ENCODE measurements around the gene C11orf24. TPM values are rescaled to one million over a fixed set of nuclear protein-coding genes. Genes with fewer than 3 reads are reported as not detected.

The C11orf24 gene
- total RNA-seq (2021) (41.8 to 53.7 TPM (median 43.8 TPM) in 3 replicates), Bru-seq, nascent RNA (percentile 73 among the genes with signal in this experiment)
- long read RNA-seq, experiment 1, transcript C11orf24-201 (4 exons, 2,063 nt), result major isoform, 114 of 169 reads
- long read RNA-seq, experiment 1, partial matches to known transcripts, result 19 of 169 reads
- long read RNA-seq, experiment 1, other reads (novel, unspliced or antisense), result 29 of 169 reads
- long read RNA-seq, experiment 2, transcript C11orf24-201 (4 exons, 2,063 nt), result major isoform, 20 of 62 reads
- long read RNA-seq, experiment 2, partial matches to known transcripts, result 22 of 62 reads
- long read RNA-seq, experiment 2, other reads (novel, unspliced or antisense), result 14 of 62 reads
- long read RNA-seq, experiment 3, transcript C11orf24-201 (4 exons, 2,063 nt), result major isoform, 16 of 41 reads
- long read RNA-seq, experiment 3, partial matches to known transcripts, result 3 of 41 reads
- long read RNA-seq, experiment 3, other reads (novel, unspliced or antisense), result 15 of 41 reads

DNA sequence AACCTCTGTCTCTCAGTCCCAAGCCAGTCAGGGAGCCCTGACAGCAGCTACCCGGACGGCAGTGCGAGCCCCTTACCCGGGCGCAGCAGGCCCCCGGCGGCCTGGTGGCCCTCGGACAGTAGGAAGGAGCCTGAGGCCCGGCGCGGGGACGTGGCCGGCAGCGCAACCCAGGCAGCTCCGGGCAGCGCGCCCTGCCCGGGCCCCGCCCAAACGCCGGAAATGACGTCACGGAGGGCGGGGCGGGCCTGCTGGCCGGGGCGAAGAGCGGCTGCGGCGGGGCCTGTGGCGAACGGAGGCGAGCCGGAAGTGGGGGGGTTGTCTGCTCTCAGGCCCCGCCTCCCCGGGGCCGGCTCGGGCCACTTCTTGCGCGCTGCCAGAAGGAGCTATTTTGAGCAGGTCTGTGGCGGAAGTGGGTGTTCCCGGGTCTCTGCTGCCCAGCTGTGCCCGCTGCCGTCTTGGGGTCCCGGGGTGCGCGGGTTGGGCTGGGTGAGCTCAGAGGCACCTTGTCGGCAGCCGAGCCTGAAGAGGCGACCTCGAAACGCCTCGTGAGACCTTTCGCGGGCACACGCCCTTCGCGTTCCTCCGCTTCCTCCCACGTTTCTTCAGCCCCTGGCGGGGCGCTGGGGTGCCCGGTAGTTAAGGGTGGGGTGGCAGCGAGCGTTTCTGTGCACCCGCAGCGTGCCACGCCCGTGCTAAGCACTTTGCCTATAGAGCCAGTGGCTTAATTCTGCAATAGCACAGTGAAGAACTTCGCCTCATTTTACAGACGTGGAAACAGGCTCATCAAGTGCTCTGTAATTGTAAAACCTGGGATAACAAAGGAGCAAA lies at the start of gene C11orf24:
Gene C11orf24 (minus strand): TSS at position 193 of the 828 bp plus-strand sequence. CDS start 8,206 bp downstream, outside the sequence.
- H3K27ac Mint-ChIP-seq, result peak within 1 kb of the TSS; percentile 99
- H3K9me3 Mint-ChIP-seq, result no peaks in the 10 kb centered on the region
- CTCF ChIA-PET, result interaction anchor here (0.5 to 3.9 kb wide), 13 partner anchors 13 to 526 kb away, joined by 3 to 26 read pairs (median 3); no protein-coding TSS in a partner anchor
- ATAC-seq, result peak; percentile 92
- POLR2A ChIA-PET, result interaction anchor here (0.6 to 1.3 kb wide), 11 partner anchors 12 to 148 kb away, joined by 3 to 4 read pairs (median 3); no protein-coding TSS in a partner anchor
- H3K27me3 Mint-ChIP-seq (ENCODE audit: low read depth), result no peaks in the 10 kb centered on the region
- H3K4me1 Mint-ChIP-seq, result peaks cover 21% of the 10 kb centered on the region
- H3K36me3 Mint-ChIP-seq, result peaks cover 10% of the 10 kb centered on the region; the same call in 1 of the 2 replicates
- H3K4me3 Mint-ChIP-seq, result peak within 1 kb of the TSS; percentile 98
- DNase-seq (ENCODE audit: low spot score), result peak; percentile 93
- TF ChIP-seq, protein P1, sequence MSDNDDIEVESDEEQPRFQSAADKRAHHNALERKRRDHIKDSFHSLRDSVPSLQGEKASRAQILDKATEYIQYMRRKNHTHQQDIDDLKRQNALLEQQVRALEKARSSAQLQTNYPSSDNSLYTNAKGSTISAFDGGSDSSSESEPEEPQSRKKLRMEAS (CRISPR knock-in tag; IDR thresholded peaks at IDR 0.05), result peak; percentile 65
- TF ChIP-seq, protein P2, sequence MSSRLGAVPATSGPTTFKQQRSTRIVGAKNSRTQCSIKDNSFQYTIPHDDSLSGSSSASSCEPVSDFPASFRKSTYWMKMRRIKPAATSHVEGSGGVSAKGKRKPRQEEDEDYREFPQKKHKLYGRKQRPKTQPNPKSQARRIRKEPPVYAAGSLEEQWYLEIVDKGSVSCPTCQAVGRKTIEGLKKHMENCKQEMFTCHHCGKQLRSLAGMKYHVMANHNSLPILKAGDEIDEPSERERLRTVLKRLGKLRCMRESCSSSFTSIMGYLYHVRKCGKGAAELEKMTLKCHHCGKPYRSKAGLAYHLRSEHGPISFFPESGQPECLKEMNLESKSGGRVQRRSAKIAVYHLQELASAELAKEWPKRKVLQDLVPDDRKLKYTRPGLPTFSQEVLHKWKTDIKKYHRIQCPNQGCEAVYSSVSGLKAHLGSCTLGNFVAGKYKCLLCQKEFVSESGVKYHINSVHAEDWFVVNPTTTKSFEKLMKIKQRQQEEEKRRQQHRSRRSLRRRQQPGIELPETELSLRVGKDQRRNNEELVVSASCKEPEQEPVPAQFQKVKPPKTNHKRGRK (CRISPR knock-in tag; IDR thresholded peaks at IDR 0.05; ENCODE audit: borderline replicate concordance), result no peak
- no peak for TF ChIP-seq ZNF263 (CRISPR knock-in tag; IDR thresholded peaks at IDR 0.05; ENCODE audit: low read depth)
- TF ChIP-seq, protein P3, sequence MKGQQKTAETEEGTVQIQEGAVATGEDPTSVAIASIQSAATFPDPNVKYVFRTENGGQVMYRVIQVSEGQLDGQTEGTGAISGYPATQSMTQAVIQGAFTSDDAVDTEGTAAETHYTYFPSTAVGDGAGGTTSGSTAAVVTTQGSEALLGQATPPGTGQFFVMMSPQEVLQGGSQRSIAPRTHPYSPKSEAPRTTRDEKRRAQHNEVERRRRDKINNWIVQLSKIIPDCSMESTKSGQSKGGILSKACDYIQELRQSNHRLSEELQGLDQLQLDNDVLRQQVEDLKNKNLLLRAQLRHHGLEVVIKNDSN (CRISPR knock-in tag; IDR thresholded peaks at IDR 0.05), result peak; percentile 34; the same call in 1 of the 2 replicates
- TF ChIP-seq, protein P4, sequence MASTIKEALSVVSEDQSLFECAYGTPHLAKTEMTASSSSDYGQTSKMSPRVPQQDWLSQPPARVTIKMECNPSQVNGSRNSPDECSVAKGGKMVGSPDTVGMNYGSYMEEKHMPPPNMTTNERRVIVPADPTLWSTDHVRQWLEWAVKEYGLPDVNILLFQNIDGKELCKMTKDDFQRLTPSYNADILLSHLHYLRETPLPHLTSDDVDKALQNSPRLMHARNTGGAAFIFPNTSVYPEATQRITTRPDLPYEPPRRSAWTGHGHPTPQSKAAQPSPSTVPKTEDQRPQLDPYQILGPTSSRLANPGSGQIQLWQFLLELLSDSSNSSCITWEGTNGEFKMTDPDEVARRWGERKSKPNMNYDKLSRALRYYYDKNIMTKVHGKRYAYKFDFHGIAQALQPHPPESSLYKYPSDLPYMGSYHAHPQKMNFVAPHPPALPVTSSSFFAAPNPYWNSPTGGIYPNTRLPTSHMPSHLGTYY (CRISPR knock-in tag; IDR thresholded peaks at IDR 0.05), result no peak
- TF ChIP-seq CREM (CRISPR knock-in tag; IDR thresholded peaks at IDR 0.05), result peak; percentile 97
- TF ChIP-seq NFYB (CRISPR knock-in tag; conservative IDR thresholded peaks at IDR 0.05; ENCODE audit: low read depth), result no peak
- TF ChIP-seq, protein P5, sequence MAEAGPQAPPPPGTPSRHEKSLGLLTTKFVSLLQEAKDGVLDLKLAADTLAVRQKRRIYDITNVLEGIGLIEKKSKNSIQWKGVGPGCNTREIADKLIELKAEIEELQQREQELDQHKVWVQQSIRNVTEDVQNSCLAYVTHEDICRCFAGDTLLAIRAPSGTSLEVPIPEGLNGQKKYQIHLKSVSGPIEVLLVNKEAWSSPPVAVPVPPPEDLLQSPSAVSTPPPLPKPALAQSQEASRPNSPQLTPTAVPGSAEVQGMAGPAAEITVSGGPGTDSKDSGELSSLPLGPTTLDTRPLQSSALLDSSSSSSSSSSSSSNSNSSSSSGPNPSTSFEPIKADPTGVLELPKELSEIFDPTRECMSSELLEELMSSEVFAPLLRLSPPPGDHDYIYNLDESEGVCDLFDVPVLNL (CRISPR knock-in tag; IDR thresholded peaks at IDR 0.05; ENCODE audit: borderline replicate concordance, low read depth), result 0 out of 2 replicates have a peak, but pooled peaks have one; percentile 14
- TF ChIP-seq, protein P6, sequence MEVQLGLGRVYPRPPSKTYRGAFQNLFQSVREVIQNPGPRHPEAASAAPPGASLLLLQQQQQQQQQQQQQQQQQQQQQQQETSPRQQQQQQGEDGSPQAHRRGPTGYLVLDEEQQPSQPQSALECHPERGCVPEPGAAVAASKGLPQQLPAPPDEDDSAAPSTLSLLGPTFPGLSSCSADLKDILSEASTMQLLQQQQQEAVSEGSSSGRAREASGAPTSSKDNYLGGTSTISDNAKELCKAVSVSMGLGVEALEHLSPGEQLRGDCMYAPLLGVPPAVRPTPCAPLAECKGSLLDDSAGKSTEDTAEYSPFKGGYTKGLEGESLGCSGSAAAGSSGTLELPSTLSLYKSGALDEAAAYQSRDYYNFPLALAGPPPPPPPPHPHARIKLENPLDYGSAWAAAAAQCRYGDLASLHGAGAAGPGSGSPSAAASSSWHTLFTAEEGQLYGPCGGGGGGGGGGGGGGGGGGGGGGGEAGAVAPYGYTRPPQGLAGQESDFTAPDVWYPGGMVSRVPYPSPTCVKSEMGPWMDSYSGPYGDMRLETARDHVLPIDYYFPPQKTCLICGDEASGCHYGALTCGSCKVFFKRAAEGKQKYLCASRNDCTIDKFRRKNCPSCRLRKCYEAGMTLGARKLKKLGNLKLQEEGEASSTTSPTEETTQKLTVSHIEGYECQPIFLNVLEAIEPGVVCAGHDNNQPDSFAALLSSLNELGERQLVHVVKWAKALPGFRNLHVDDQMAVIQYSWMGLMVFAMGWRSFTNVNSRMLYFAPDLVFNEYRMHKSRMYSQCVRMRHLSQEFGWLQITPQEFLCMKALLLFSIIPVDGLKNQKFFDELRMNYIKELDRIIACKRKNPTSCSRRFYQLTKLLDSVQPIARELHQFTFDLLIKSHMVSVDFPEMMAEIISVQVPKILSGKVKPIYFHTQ (CRISPR knock-in tag; IDR thresholded peaks at IDR 0.05), result no peak
- 0 out of 2 replicates have a peak, but pooled peaks have one; percentile 17 for TF ChIP-seq JUN (CRISPR knock-in tag; IDR thresholded peaks at IDR 0.05)
- 0 out of 2 replicates have a peak, but pooled peaks have one; percentile 11 for TF ChIP-seq ZNF317 (CRISPR knock-in tag; IDR thresholded peaks at IDR 0.05; ENCODE audit: borderline replicate concordance, low read depth)
- TF ChIP-seq, protein P7, sequence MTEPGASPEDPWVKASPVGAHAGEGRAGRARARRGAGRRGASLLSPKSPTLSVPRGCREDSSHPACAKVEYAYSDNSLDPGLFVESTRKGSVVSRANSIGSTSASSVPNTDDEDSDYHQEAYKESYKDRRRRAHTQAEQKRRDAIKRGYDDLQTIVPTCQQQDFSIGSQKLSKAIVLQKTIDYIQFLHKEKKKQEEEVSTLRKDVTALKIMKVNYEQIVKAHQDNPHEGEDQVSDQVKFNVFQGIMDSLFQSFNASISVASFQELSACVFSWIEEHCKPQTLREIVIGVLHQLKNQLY (CRISPR knock-in tag; IDR thresholded peaks at IDR 0.05), result peak; percentile 47; the same call in 1 of the 2 replicates
- TF ChIP-seq NFE2L1 (CRISPR knock-in tag; IDR thresholded peaks at IDR 0.05), result peak; percentile 67; the same call in 1 of the 2 replicates
- no peak for TF ChIP-seq ZNF671 (CRISPR knock-in tag; IDR thresholded peaks at IDR 0.05)
- TF ChIP-seq, protein P8, sequence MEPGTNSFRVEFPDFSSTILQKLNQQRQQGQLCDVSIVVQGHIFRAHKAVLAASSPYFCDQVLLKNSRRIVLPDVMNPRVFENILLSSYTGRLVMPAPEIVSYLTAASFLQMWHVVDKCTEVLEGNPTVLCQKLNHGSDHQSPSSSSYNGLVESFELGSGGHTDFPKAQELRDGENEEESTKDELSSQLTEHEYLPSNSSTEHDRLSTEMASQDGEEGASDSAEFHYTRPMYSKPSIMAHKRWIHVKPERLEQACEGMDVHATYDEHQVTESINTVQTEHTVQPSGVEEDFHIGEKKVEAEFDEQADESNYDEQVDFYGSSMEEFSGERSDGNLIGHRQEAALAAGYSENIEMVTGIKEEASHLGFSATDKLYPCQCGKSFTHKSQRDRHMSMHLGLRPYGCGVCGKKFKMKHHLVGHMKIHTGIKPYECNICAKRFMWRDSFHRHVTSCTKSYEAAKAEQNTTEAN (CRISPR knock-in tag; IDR thresholded peaks at IDR 0.05), result 0 out of 2 replicates have a peak, but pooled peaks have one; percentile 49
- TF ChIP-seq ATF1 (CRISPR knock-in tag; IDR thresholded peaks at IDR 0.05), result no peak
- TF ChIP-seq OVOL2 (CRISPR knock-in tag; IDR thresholded peaks at IDR 0.05; ENCODE audit: borderline replicate concordance), result no peak
- TF ChIP-seq, protein P9, sequence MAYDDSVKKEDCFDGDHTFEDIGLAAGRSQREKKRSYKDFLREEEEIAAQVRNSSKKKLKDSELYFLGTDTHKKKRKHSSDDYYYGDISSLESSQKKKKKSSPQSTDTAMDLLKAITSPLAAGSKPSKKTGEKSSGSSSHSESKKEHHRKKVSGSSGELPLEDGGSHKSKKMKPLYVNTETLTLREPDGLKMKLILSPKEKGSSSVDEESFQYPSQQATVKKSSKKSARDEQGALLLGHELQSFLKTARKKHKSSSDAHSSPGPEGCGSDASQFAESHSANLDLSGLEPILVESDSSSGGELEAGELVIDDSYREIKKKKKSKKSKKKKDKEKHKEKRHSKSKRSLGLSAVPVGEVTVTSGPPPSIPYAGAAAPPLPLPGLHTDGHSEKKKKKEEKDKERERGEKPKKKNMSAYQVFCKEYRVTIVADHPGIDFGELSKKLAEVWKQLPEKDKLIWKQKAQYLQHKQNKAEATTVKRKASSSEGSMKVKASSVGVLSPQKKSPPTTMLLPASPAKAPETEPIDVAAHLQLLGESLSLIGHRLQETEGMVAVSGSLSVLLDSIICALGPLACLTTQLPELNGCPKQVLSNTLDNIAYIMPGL (CRISPR knock-in tag; IDR thresholded peaks at IDR 0.05), result peak; percentile 82
- TF ChIP-seq ETV6 (CRISPR knock-in tag; IDR thresholded peaks at IDR 0.05), result peak; percentile 74

All from WTC11 (cell line).